K562 (cell line): ENCODE results near the gene ZBTB24. TPM values are rescaled to one million over a fixed set of nuclear protein-coding genes. Genes with fewer than 3 reads are reported as not detected.

Source experiments
- ATAC-seq: fragments of 200-7000 bp; cut with Tn5 transposase; 3 replicates; pipeline ENCODE4 v1.9.1; 2020; ENCODE audit warnings: moderate library complexity
- BruUV-seq: library from RNA; stranded (reverse); fragments of 400-500 nt; replicated peaks from 2 replicates; lab custom pipeline; 2021; lab: Mats Ljungman, UMichigan
- CTCF ChIA-PET: fragments of 300-600 bp; formaldehyde crosslinking; extraction: SDS; loops from one replicate; lab custom pipeline; 2021; ENCODE audit warnings: low intra/inter-chr PET ratio; lab: Yijun Ruan, JAX
- POLR2A ChIA-PET: fragments of 300-600, 350-650 bp; sonication (Branson Sonifier 250); formaldehyde crosslinking; extraction: SDS; loops from one replicate; lab custom pipeline; 2021; ENCODE audit warnings: antibody characterized with exemption, inconsistent platforms; lab: Yijun Ruan, JAX
- DNase-seq, 4 experiments: peaks; one replicate each; pipeline versions ENCODE4 v3.0.0 to v3.0.0-alpha.2; 2011 to 2018; ENCODE audit warnings: low spot score in 3 of 4, mixed read lengths in 3 of 4; ENCODE audit errors: extremely low read depth in 1 of 4
- FAIRE-seq: peaks from 2 replicates; lab custom pipeline; 2011; peaks lifted over from hg19 to GRCh38; lab: Jason Lieb, UNC
- H2AFZ ChIP-seq: 2 replicates; pipeline ENCODE4 v1.6.0; 2011; ENCODE audit warnings: low read depth, low read length, control low read depth, inconsistent platforms
- H3K27ac ChIP-seq: fragments of 200-600 bp; 3 replicates; pipeline ENCODE4 v1.8.0; 2011; ENCODE audit warnings: low read depth, mild to moderate bottlenecking, control low read depth, inconsistent platforms, low read length, moderate library complexity, mixed read lengths; ENCODE audit errors: extremely low read depth
- H3K27me3 ChIP-seq, 2 experiments: fragments of 300-600 bp in 1 of 2; 2 replicates in 1 of 2; 3 replicates in 1 of 2; pipeline versions ENCODE4 v1.6.0 to v1.8.0; 2011; ENCODE audit warnings: inconsistent platforms in 2 of 2, low read length in 2 of 2, mild to moderate bottlenecking in 1 of 2, mixed read lengths in 1 of 2, moderate library complexity in 1 of 2; ENCODE audit not compliant: control insufficient read depth in 2 of 2, insufficient read depth in 2 of 2
- H3K36me3 ChIP-seq: fragments of 300-600 bp; 3 replicates; pipeline ENCODE4 v1.8.0; 2011; ENCODE audit warnings: mild to moderate bottlenecking, low read length, inconsistent platforms; ENCODE audit not compliant: control insufficient read depth, insufficient read depth
- H3K4me1 ChIP-seq, 2 experiments: fragments of 200-600 bp in 1 of 2; replicated peaks in 1 of 2; 2 replicates in 1 of 2; 3 replicates in 1 of 2; pipeline versions ENCODE4 v1.5.1 to v1.8.0; 2011; ENCODE audit warnings: inconsistent platforms in 2 of 2, low read length in 2 of 2, mild to moderate bottlenecking in 1 of 2, mixed read lengths in 1 of 2, moderate library complexity in 1 of 2; ENCODE audit not compliant: control insufficient read depth in 2 of 2, insufficient read depth in 2 of 2
- H3K4me2 ChIP-seq: 2 replicates; pipeline ENCODE4 v1.6.1; 2011; ENCODE audit warnings: low read length, control low read depth, inconsistent platforms, mixed read lengths; ENCODE audit not compliant: insufficient read depth
- H3K4me3 ChIP-seq: fragments of 200-600 bp; sonication (generic), shearing (Covaris generic); 2 replicates; pipeline ENCODE4 v1.5.1; 2016; ENCODE audit warnings: control low read depth, inconsistent platforms
- H3K79me2 ChIP-seq: fragments of 200-600 bp; 3 replicates; pipeline ENCODE4 v1.8.0; 2011; ENCODE audit warnings: low read length, inconsistent platforms; ENCODE audit not compliant: control insufficient read depth, insufficient read depth
- H3K9ac ChIP-seq, 2 experiments: 2 replicates each; pipeline versions ENCODE4 v1.6.0 to v1.6.1; 2011; ENCODE audit warnings: low read depth in 2 of 2, low read length in 2 of 2, control low read depth in 1 of 2, inconsistent platforms in 1 of 2, mild to moderate bottlenecking in 1 of 2, mixed read lengths in 1 of 2; ENCODE audit not compliant: insufficient read depth in 1 of 2
- H3K9me1 ChIP-seq: one replicate; pipeline ENCODE4 v1.6.0; 2011; ENCODE audit warnings: inconsistent platforms, mild to moderate bottlenecking, low read length, moderate library complexity; ENCODE audit not compliant: control insufficient read depth, insufficient read depth
- H3K9me3 ChIP-seq: replicated peaks from 2 replicates; pipeline ENCODE4 v1.5.1; 2011; ENCODE audit warnings: low read depth, low read length, inconsistent platforms; ENCODE audit not compliant: control insufficient read depth, insufficient read depth
- H4K20me1 ChIP-seq: replicated peaks from 2 replicates; pipeline ENCODE4 v1.6.1; 2011; ENCODE audit warnings: low read length, inconsistent platforms, mixed read lengths; ENCODE audit not compliant: control insufficient read depth, insufficient read depth
- CREB1 ChIP-seq, 2 experiments: sonication (generic) in 1 of 2; formaldehyde crosslinking in 1 of 2; IDR thresholded peaks; 2 replicates each; pipeline versions ENCODE4 v1.6.1 to v1.8.0; 2012 to 2022; ENCODE audit warnings: inconsistent platforms in 1 of 2, mild to moderate bottlenecking in 1 of 2, missing genetic modification reagents in 1 of 2, moderate library complexity in 1 of 2
- DACH1 ChIP-seq: fragments of 450-650 bp; IDR thresholded peaks from 2 replicates; pipeline ENCODE4 v1.6.1; 2018; ENCODE audit not compliant: partially characterized antibody
- POLR2AphosphoS2 ChIP-seq: IDR thresholded peaks from 2 replicates; pipeline ENCODE4 v1.6.1; 2012; ENCODE audit warnings: low read length, improper control_type of control experiment
- POLR2B ChIP-seq: fragments of 450-650 bp; IDR thresholded peaks from 2 replicates; pipeline ENCODE4 v1.6.1; 2018; ENCODE audit warnings: low read depth; ENCODE audit not compliant: partially characterized antibody
- POLR2G ChIP-seq: fragments of 200-400 bp; formaldehyde crosslinking; IDR thresholded peaks from 2 replicates; pipeline ENCODE4 v1.6.1; 2017; ENCODE audit warnings: low read depth, mild to moderate bottlenecking, antibody characterized with exemption, low read length, moderate library complexity
- POLR2H ChIP-seq: IDR thresholded peaks from 2 replicates; pipeline ENCODE4 v1.6.1; 2016; ENCODE audit warnings: missing genetic modification characterization, low read depth, mild to moderate bottlenecking, control low read depth, missing compliant biosample characterization, moderate library complexity
- POLR3A ChIP-seq: IDR thresholded peaks from 2 replicates; pipeline ENCODE4 v1.6.1; 2011; ENCODE audit warnings: borderline replicate concordance, mild to moderate bottlenecking, moderate library complexity; ENCODE audit not compliant: insufficient read length, insufficient read depth; ENCODE audit errors: extremely low read depth
- RBFOX2 ChIP-seq: fragments of 200-400 bp; formaldehyde crosslinking; IDR thresholded peaks from 2 replicates; pipeline ENCODE4 v1.6.1; 2017; ENCODE audit warnings: low read depth, mild to moderate bottlenecking, low read length, moderate library complexity
- WHSC1 ChIP-seq: IDR thresholded peaks from one replicate; pipeline ENCODE4 v1.6.1; 2012; ENCODE audit warnings: low read length, control low read depth, inconsistent platforms
- ZBTB33 ChIP-seq: sonication (generic); formaldehyde crosslinking; IDR thresholded peaks from 2 replicates; pipeline ENCODE4 v1.8.1; 2023; ENCODE audit warnings: mild to moderate bottlenecking, missing genetic modification reagents
- ZFP36 ChIP-seq: fragments of 150-350 bp; IDR thresholded peaks from 2 replicates; pipeline ENCODE4 v1.6.1; 2018; ENCODE audit warnings: low read length, low read depth; ENCODE audit not compliant: partially characterized antibody
- WGBS: fragments of 100-300 bp; shearing (Covaris generic); methylation state at CpG from one replicate; pipeline ENCODE4 v1.1.6; 2016; ENCODE audit warnings: low coverage, mixed read lengths; ENCODE audit not compliant: insufficient coverage; ENCODE audit errors: missing lambda C conversion rate; 5-methylcytosine and 5-hydroxymethylcytosine counted together
- in situ Hi-C: fragments of 300-500 bp; cut with MboI; formaldehyde crosslinking; loops from 4 replicates; pipeline ENCODE4 v1.15.0; 2018; ENCODE audit warnings: inconsistent platforms, mixed read lengths
- intact Hi-C: fragments of 100-400 bp; cut with micrococcal nuclease; formaldehyde crosslinking; loops from 2 replicates; pipeline ENCODE4 v1.14.2; 2022
- polyA plus RNA-seq, 8 experiments: library from polyadenylated mRNA; depleted of rRNA in 4 of 8; stranded (reverse) in 5 of 8; unstranded in 3 of 8; fragments of >200 nt; fragmentation: Nextera tagmentation in 2 of 8; fragmentation: Illumina TruSeq in 1 of 8; extraction: Ambion mirVana in 2 of 8; extraction: Trizol in 1 of 8; gene quantifications; 2 replicates each; pipeline versions ENCODE4 v1.2.1 to v1.2.3, GENCODE V29; 2011 to 2014; ENCODE audit warnings: inconsistent platforms in 1 of 8, missing spikeins in 1 of 8
- total RNA-seq, 7 experiments: library from RNA; depleted of rRNA in 6 of 7; stranded (reverse); fragments of >200 nt in 6 of 7; fragmentation: Illumina TruSeq in 2 of 7; extraction: Trizol in 2 of 7; gene quantifications; 2 replicates each; pipeline versions ENCODE4 v1.2.1 to v1.2.3, GENCODE V29; 2011 to 2021; ENCODE audit warnings: low replicate concordance in 1 of 7

ZBTB24 gene
- total and polyA plus RNA-seq, 9 of the 15 experiments (the other 6 are each of a cell fraction or from before 2014, with no cell fraction given), result 2.0 to 16.7 (median 8.3) TPM

- H3K9me1 ChIP-seq, result no peaks in the 10 kb centered on the region
- BruUV-seq, result no TSS peak
- H3K9ac ChIP-seq, result peak overlapping the region in 1 of 2 experiments; percentile 21; a peak in 1 of 4 replicates
- TF ChIP-seq WHSC1, result no peak
- TF ChIP-seq POLR2G, result peak; percentile 37
- H3K27me3 ChIP-seq, result no peaks in the 10 kb centered on the region
- in situ Hi-C loops (no loop called here), intact Hi-C loops (no loop called here)
- 69% methylated on average over 7 of the region's 7 CpGs for WGBS
- H3K4me3 ChIP-seq, result no peak overlapping the region
- ChIA-PET POLR2A (interaction anchor here (1.5 to 9.8 kb wide), 3 partner anchors 5 to 34 kb away, joined by 4 to 92 read pairs (median 7); partner anchors contain the start of gene MICAL1), CTCF (no interaction called here)
- H3K79me2 ChIP-seq, result no peaks in the 10 kb centered on the region
- no peaks in the 10 kb centered on the region for H3K9me3 ChIP-seq
- ATAC-seq (no peak), FAIRE-seq (no peak), DNase-seq (no peak)
- peaks cover 11 to 42% of the 10 kb centered on the region in 2 experiments; a peak in 4 of 5 replicates for H3K4me1 ChIP-seq
- peaks cover 32% of the 10 kb centered on the region; the same call in 2 of the 3 replicates for H3K36me3 ChIP-seq
- no peak overlapping the region for H2AFZ ChIP-seq
- no peak overlapping the region for H3K27ac ChIP-seq
- no peak overlapping the region for H3K4me2 ChIP-seq
- no peaks in the 10 kb centered on the region for H4K20me1 ChIP-seq
Measured at GRCh38 chr6:109448615-109449014, 34.4 kb downstream of the ZBTB24 start.

GRCh38 chr6:109447878-109448555, 35.0 kb downstream of the ZBTB24 start:
- Histone ChIP-seq H3K27me3 (no peaks in the 10 kb centered on the region), H3K79me2 (no peaks in the 10 kb centered on the region), H3K9ac (peak overlapping the region in 1 of 2 experiments; percentile 21; a peak in 1 of 4 replicates), H3K4me2 (no peak overlapping the region), H3K4me3 (no peak overlapping the region), H4K20me1 (no peaks in the 10 kb centered on the region), H3K36me3 (peaks cover 38% of the 10 kb centered on the region), H3K27ac (no peak overlapping the region), H2AFZ (no peak overlapping the region), H3K4me1 (peaks cover 11 to 38% of the 10 kb centered on the region in 2 experiments; a peak in 4 of 5 replicates), H3K9me1 (no peaks in the 10 kb centered on the region), H3K9me3 (no peaks in the 10 kb centered on the region)
- ChIA-PET POLR2A (interaction anchor here (1.5 to 9.8 kb wide), 3 partner anchors 6 to 34 kb away, joined by 4 to 92 read pairs (median 7); partner anchors contain the start of gene MICAL1), CTCF (no interaction called here)
- peak in 3 of 4 experiments; percentile 42 to 53 (median 43) for DNase-seq
- intact Hi-C loops, result no loop called here
- BruUV-seq, result no TSS peak
- 77% methylated on average over 6 of the region's 8 CpGs for WGBS
- in situ Hi-C loops, result no loop called here
- peak; percentile 58 for ATAC-seq
- no peak for FAIRE-seq
- TF ChIP-seq POLR2B (peak; percentile 13), ZFP36 (peak; percentile 88), DACH1 (no peak), POLR3A (no peak), POLR2H (no peak), POLR2AphosphoS2 (0 out of 2 replicates have a peak, but pooled peaks have one; percentile 22), RBFOX2 (0 out of 2 replicates have a peak, but pooled peaks have one; percentile 12), POLR2G (peak; percentile 58), ZBTB33 (CRISPR knock-in tag) (peak; percentile 44; the same call in 1 of the 2 replicates), CREB1 (IDR thresholded peaks at IDR 0.05) (no peak), CREB1 (CRISPR knock-in tag; IDR thresholded peaks at IDR 0.05) (0 out of 2 replicates have a peak, but pooled peaks have one; percentile 33)
